HG03460 (cell line): ENCODE data around the gene ATP1A2.

Source experiments
- ATAC-seq: cut with Tn5 transposase; IDR thresholded peaks from one replicate; pipeline ENCODE4 v1.9.1; 2021; ENCODE audit not compliant: unreplicated experiment

Gene ATP1A2

GRCh38 chr1:160139840-160140239, 24.3 kb downstream of the ATP1A2 start:
- ATAC-seq, result no peak

- no peak for ATAC-seq
Observed at GRCh38 chr1:160143695-160144094, 28.1 kb downstream of the ATP1A2 start.

GRCh38 chr1:160144921-160145320, 29.4 kb downstream of the ATP1A2 start:
- no peak for ATAC-seq

DNA sequence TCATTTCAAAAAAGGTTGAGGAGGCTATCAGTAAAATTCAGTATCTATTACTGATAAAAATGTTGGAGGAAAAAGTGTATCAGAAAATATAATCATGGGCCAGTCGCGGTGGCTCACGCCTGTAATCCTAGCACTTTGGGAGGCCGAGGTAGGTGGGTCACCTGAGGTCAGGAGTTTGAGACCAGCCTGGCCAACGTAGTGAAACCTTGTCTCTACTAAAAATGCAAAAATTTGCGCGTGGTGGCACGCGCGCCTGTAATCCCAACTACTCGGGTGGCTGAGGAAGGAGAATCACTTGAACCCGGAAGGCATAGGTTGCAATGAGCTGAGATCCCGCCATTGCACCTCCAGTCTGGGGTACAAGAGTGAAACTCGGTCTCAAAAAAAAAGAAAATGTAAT, 30.5 kb downstream of the ATP1A2 start:
- no peak for ATAC-seq

- ATAC-seq, result no peak
Observed at GRCh38 chr1:160148121-160148520, 32.6 kb downstream of the ATP1A2 start.

DNA sequence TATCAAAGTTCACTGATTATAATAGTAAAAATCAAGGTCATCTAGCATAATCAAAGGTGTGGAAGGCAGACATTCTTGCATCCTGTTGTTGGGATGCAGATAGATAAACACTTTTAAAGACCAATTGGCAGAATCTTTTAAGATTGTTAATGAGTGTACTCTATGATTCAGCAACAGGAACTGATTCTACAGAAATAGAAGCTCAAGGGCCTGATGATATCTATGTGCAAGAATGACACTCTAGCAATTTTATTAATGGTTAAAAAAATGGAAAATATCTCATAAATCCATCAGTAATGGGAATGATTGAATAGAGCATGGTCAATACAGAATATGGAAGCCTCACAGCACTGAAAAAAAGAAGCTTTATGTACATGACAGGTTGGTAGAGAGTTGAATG, 33.7 kb downstream of the ATP1A2 start:
- no peak for ATAC-seq

GRCh38 chr1:160149716-160150115, 34.2 kb downstream of the ATP1A2 start:
- ATAC-seq, result no peak

- ATAC-seq, result no peak
Observed at GRCh38 chr1:160151303-160151702, 35.7 kb downstream of the ATP1A2 start, which contains the start of gene ATP1A4. TSS of gene ATP1A4 (plus strand) at chr1:160151603. CDS start at chr1:160152041, 438 bp downstream.

GRCh38 chr1:160154790-160155189, 39.2 kb downstream of the ATP1A2 start:
- ATAC-seq, result no peak

DNA sequence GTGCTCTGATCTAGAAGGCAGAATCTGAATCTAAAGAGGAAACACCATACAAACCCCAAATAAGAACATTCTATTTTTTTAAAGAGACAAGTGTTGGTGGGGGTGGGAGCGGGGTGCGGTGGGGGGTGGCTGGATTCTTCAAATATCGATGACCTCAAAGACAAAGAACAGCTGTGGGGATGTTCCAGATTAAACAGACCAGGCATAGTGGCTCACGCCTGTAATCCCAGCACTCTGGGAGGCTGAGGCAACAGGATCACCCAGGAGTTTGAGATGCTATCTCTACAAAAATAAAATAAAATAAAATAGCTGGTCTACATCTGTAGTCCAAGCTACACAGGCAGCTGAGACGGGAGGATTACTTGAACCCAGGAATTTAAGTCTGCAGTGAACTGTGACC, 40.8 kb downstream of the ATP1A2 start:
- ATAC-seq, result no peak

DNA sequence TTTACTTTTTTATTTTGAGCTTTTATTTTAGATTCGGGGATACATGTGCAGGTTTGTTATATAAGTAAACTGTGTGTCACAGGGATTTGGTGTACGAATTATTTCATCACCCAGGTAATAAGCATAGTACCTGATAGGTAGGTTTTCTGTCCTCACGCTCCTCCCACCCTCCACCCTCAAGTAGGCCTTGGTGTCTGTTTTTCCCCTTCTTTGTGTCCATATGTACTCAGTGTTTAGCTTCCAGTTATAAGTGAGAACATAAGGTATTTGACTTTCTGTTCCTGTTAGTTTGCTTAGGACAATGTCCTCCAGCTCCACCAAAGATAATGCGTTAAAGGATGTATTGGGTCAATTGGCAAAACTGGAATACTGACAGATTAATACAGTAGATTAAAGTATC, 41.6 kb downstream of the ATP1A2 start:
- no peak for ATAC-seq

DNA sequence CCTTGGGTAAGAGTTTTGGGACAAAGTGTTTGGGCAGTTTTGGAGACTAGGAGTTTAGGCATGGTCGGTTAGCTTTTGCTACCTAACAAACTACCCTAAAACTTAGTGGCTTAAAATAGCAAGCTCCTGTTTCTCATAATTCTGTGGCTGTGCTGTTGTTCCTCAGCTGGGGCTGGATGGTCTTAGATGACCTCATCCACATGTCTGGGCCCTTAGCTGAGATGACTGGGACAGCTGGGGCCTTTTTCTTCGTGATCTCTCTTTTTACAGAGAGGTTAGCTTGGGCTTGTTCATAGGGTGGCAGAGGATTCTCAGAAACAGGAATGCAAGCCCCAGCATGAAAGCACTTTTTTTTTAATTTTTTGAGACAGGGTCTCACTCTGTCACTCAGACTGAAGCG, 42.5 kb downstream of the ATP1A2 start:
- ATAC-seq, result no peak

GRCh38 chr1:160158534-160158933, 43.0 kb downstream of the ATP1A2 start:
- no peak for ATAC-seq

DNA sequence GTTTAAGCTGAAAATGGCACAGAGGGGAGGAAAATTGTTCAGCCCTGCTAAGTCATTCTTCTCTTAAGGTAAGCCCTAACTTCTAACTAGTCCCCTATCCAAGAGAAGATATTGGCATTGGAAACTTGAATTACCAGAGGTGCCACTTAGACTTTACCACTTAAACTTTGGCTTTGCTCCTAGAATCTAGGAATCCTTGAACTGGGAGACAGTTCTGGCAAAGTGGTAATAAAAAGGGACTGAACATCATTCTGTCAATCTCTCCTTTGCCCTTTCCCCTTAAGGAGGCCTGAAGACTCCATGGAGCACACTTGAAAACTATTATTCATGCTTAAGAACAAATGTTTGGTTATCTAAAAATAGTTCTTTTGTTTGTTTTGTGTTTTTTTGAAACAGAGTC, 44.3 kb downstream of the ATP1A2 start:
- no peak for ATAC-seq

DNA sequence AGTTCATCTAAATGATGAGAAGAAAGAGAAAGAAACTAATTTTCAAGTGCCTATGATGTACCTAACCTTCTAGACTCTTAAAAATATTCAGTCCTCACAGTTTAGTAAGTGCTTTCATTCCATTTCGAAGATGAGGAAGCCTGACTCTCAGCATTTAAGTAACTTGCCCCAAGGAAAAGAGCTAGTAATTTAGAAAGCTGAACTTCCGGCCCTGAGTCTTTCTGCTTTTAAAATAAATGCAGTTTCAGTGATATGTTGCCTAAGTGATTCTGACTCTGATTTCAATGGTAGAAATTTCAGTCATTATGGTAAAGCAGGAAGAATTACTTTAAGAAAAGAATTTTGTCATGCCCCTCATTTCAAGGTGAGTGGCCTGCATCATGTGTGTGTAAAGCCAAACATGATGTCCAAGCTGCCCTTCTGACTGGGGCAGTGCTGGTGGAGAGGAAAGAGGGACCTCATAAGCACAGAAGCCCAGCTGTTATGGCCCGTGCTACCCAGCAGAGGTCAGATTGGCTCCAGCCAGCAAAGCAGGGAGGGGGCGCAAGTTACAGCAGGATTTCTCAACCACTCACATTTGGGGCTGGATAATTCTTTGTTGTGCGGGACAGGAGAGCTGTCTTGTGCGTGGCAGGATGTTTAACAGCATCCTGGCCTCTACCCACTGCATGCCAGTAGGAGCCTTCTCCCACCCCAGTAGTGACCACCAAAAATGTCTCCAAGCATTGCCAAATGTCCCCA, 46.6 kb downstream of the ATP1A2 start:
- no peak for ATAC-seq

DNA sequence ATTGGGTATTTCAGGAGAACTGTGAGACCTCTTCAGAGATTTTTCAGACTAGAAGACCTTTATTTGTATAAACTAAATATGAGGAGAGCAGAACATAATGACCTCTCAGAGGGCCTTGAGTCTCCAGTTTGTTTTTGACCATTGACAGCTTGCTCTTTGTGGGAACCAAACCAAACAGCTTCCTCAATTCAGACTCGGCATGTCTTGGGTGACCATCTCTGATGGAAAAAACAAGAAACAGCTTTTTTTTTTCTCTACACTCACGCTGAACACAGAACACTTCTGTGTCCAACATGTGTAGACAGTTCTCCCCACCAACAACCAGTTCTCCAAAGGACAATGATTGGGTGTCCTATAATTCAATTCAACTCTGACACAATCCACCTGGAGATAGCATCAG, 47.4 kb downstream of the ATP1A2 start:
- ATAC-seq, result no peak

DNA sequence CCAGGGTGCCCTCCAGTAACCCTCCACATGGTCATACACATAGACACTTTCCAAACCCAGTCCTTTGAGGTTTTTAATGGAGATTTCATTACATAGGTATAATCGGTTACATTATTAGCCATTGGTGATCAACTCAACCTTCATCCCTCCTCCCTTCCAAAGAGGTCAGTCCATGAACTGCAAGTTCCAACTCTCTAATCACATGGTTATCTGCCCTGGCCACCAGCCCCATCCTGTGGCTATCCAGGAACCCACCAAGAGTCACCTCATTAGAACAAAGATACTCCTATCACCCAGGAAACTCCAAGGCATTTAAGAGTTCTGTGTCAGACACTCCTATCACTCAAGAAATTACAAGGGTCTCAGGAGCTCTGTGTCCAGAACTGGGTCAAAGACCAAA, 48.1 kb downstream of the ATP1A2 start:
- ATAC-seq, result no peak

DNA sequence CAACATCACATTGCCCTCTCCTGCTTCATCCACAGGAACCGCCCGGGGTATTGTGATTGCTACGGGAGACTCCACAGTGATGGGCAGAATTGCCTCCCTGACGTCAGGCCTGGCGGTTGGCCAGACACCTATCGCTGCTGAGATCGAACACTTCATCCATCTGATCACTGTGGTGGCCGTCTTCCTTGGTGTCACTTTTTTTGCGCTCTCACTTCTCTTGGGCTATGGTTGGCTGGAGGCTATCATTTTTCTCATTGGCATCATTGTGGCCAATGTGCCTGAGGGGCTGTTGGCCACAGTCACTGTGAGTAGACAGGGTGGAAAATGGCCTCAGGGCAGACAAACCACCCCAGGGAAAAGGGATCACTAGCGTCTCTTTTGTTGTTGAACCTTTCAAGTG, 48.6 kb downstream of the ATP1A2 start:
- no peak for ATAC-seq

DNA sequence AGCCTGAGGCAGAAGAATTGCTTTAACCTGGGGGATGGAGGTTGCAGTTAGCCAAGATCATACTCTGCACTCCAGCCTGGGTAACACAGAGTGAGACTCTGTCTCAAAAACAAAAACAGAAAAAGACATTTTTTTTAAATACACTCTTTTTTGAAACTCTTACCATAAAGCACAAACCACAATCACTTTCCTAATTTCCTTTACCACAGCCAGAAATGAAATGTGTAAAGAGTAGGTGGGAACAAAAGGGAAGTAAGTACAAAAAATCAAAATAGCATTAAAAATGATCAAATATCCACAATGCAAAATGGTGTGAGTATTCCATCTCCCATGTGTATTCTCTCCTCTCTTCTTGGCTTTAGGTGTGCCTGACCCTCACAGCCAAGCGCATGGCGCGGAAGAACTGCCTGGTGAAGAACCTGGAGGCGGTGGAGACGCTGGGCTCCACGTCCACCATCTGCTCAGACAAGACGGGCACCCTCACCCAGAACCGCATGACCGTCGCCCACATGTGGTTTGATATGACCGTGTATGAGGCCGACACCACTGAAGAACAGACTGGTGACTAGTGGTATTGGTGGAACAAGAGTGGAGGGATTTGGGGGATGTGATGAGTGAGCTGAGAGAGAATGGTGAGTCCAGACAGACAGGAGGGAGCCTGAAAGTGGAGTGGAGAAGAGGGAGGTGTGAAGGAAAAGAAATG, 50.8 kb downstream of the ATP1A2 start:
- no peak for ATAC-seq

DNA sequence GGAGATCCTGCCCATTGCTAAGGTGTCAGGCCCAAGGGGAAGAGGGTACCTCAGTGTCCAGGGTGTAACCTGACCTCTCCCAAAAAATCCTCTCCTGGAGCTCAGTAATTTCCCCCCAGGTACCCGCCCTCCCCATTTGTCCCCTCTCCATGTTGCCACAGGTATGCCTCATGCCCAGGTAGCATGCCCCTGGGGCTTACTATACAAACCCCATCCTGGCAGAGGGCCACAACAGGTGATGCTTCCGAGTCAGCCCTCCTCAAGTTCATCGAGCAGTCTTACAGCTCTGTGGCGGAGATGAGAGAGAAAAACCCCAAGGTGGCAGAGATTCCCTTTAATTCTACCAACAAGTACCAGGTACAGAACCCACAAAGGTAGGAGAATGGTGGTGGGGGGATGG, 51.5 kb downstream of the ATP1A2 start:
- ATAC-seq, result no peak

- ATAC-seq, result no peak
Observed at GRCh38 chr1:160167580-160167979, 52.0 kb downstream of the ATP1A2 start.

GRCh38 chr1:160168016-160168415, 52.5 kb downstream of the ATP1A2 start:
- no peak for ATAC-seq
